Activated B cell treated with CpG ODN at 0.5 μM for 24 hours (primary cell): Measurements from ENCODE around the gene FMO2. TPM values are rescaled to one million over a fixed set of nuclear protein-coding genes. Genes with fewer than 3 reads are reported as not detected.

Experiments
- ATAC-seq: fragments of 200-7000 bp; cut with Tn5 transposase; one replicate; pipeline ENCODE4 v1.10.0; 2021; ENCODE audit warnings: low read depth, mild to moderate bottlenecking, moderate library complexity
- CTCF ChIA-PET: fragments of 350-600 bp; sonication (Branson Sonifier 250); formaldehyde crosslinking; loops from one replicate; lab custom pipeline; 2021; ENCODE audit warnings: antibody characterized with exemption; lab: Charles Lee
- POLR2A ChIA-PET: fragments of 350-600 bp; sonication (Branson Sonifier 250); formaldehyde crosslinking; loops from one replicate; lab custom pipeline; 2021; ENCODE audit warnings: antibody characterized with exemption; lab: Charles Lee
- DNase-seq: peaks from one replicate; pipeline ENCODE4 v3.0.0; 2022
- H3K27ac Mint-ChIP-seq: one replicate; pipeline ENCODE4 v1.8.0; 2020; ENCODE audit warnings: mixed read lengths
- H3K27me3 Mint-ChIP-seq: one replicate; pipeline ENCODE4 v1.8.0; 2021; ENCODE audit warnings: mixed read lengths
- H3K36me3 Mint-ChIP-seq: one replicate; pipeline ENCODE4 v1.8.0; 2021; ENCODE audit warnings: low read depth, mixed read lengths
- H3K4me1 Mint-ChIP-seq: one replicate; pipeline ENCODE4 v1.8.0; 2021; ENCODE audit warnings: mixed read lengths
- H3K4me3 Mint-ChIP-seq: one replicate; pipeline ENCODE4 v1.8.0; 2020; ENCODE audit warnings: mild to moderate bottlenecking, mixed read lengths
- H3K9me3 Mint-ChIP-seq: one replicate; pipeline ENCODE4 v1.8.0; 2020; ENCODE audit warnings: mixed read lengths
- intact Hi-C: fragments of 100-400 bp; cut with micrococcal nuclease; formaldehyde crosslinking; loops from one replicate; pipeline ENCODE4 v1.15.1; 2024
- total RNA-seq: library from RNA; stranded (reverse); gene quantifications from 2 replicates; pipeline ENCODE4 v1.2.3, GENCODE V29; 2022
- TF ChIP-seq, protein P1 (sequence below): fragments of 200-600 bp; IDR thresholded peaks from one replicate; pipeline ENCODE4 v1.8.0; 2022; ENCODE audit warnings: antibody characterized with exemption, mild to moderate bottlenecking

Gene FMO2
- total RNA-seq, 1 donor from 2014 or later = not detected

DNA sequence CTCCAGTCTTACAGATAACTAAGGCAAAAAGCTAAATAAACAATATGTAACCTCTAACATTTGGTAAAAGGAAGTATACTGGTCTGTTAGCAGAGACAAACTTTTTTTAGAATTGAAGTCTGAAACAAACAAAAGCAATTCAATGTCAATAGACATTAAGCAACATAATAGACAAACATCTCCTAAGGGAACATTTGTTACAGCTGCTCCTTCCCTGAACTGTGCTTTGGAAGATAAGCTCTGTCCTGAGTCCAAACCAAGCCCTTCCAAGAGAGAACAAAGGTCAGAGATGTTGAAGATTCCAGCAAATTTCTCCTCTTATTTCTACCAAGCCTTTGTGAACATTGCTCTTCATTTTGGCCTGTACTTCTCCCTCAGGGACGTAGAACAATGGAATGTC is 25.3 kb downstream of the FMO2 start:
- CTCF ChIA-PET = no interaction called here

DNA sequence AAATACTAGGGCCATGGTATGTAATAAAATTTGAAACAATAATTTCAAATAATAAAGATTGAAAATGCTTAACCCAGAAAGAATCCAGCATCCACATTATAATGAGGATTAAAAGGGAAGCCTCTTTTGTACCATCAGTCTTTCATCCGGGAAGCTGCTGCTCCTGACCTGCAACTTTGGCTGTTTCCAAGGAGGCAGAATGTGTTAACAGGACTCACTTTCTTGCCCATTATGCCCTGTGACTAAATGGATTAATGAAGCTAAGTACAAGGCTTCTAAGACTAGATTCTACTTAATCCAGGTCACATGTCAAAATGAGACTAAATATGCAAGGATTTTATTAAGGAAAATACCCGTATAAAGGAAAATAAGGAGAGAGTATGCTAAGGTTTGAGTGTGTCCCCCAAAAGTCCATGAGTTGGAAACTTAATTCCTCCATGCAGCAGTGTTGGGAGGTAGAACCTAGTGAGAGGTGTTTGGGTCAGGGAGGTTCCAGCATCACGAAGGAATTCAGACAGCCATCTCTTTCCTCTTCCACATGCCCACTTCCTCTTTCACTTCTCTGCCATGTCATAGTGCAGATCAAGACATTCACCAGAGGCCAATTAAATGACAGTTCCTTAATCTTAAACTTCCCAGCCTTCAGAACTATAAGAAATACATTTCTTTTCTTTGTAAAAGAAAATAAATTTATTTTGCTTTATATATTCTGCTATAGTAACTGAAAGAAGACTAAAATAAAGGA is 27.7 kb downstream of the FMO2 start:
- TF ChIP-seq, protein P1, sequence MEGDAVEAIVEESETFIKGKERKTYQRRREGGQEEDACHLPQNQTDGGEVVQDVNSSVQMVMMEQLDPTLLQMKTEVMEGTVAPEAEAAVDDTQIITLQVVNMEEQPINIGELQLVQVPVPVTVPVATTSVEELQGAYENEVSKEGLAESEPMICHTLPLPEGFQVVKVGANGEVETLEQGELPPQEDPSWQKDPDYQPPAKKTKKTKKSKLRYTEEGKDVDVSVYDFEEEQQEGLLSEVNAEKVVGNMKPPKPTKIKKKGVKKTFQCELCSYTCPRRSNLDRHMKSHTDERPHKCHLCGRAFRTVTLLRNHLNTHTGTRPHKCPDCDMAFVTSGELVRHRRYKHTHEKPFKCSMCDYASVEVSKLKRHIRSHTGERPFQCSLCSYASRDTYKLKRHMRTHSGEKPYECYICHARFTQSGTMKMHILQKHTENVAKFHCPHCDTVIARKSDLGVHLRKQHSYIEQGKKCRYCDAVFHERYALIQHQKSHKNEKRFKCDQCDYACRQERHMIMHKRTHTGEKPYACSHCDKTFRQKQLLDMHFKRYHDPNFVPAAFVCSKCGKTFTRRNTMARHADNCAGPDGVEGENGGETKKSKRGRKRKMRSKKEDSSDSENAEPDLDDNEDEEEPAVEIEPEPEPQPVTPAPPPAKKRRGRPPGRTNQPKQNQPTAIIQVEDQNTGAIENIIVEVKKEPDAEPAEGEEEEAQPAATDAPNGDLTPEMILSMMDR = no peak
- H3K4me3 Mint-ChIP-seq = no peak overlapping the region
- DNase-seq = no peak
- ChIA-PET POLR2A (no interaction called here), CTCF (no interaction called here)
- H3K4me1 Mint-ChIP-seq = peaks cover 4% of the 10 kb centered on the region
- intact Hi-C loops = no loop called here
- H3K27me3 Mint-ChIP-seq = no peaks in the 10 kb centered on the region
- no peak overlapping the region for H3K27ac Mint-ChIP-seq
- H3K36me3 Mint-ChIP-seq = no peaks in the 10 kb centered on the region
- no peak for ATAC-seq
- H3K9me3 Mint-ChIP-seq = no peaks in the 10 kb centered on the region

More for the DNA sequence above, 25.3 kb downstream of the FMO2 start:
- Mint-ChIP-seq H3K36me3 (no peaks in the 10 kb centered on the region), H3K4me3 (no peak overlapping the region), H3K9me3 (no peaks in the 10 kb centered on the region), H3K27me3 (peaks cover 5% of the 10 kb centered on the region), H3K27ac (no peak overlapping the region), H3K4me1 (peaks cover 4% of the 10 kb centered on the region)
- POLR2A ChIA-PET = no interaction called here
- ATAC-seq (no peak), DNase-seq (no peak)
- intact Hi-C loops = no loop called here
- TF ChIP-seq, protein P1 = no peak

DNA sequence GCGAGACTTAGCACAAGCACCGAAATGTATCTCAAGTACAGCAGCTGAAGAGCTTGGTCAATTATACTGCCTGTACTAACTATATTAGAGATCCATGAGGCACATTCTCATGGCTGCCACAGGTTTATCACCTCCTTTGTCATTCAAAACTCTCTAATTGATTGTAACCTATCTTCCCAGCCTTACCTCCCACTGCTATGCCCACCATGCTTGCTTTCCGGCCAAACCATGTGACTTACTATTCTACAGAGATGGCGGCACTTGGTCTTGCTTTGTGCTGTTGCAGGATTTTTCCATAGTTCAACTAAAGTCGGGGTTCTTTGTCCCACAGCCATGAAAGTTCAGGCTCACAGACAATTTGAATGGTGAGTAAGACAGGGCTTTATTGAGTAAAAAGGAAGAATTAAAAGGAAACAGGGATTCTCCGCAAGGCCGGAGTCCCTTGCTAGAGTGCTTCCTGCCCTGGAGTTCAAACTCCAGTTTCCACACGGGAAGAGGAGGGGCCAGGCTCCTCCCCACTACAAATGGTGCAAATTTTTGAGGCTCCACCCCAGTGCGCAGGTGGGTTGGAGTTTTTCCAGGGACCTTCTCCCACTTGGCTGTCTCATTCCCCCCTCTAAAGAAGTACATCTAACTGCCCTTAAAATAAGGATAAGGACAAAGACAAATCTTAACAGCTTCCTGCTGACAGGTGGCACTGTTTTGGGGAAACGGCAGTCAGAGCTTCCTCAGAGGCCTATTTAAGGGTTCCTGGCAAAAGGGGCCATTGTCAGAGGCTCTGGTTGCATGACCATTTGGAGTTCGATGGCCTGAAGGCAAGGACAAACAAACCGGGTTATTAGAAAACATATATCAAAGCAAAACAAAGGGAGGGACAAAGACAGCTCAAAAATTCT is 28.7 kb downstream of the FMO2 start:
- no peak for ATAC-seq

DNA sequence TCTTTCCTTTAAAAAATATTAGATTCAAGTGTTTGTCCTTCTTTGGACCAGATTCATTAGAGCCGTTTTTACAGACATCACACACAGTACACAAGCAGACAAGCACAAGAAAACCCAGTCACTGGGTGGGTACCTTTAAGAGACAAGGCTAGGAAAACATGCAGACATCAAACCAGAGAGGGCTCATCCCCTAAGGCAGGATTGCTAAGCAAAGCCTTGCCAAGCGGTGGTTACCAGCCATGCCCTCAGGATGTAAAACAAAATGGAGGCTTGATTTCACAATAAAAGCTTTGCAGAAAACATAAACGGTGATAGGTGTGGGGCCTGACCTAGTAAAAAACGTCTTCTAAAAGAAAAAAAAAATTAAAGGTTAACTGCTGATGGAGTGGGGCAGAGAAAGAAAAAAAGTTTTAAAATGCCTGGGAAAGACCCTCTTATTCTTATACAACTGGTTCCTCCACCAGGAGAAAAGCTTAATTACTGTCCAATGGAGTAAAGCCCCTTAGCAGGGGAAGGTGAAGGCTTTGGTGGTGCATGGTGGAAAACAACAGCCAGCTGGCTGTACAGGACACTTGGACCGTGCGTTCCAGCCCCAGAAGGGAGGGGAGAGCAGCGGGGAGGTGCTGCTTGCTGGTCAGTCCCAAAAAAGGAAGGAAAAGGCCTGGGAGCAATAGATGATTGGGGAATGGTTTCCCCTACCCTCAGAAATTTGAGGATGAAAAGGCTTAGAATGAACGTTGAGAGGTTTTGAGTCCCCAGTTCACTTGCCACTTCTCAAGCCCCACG is 32.8 kb downstream of the FMO2 start:
- TF ChIP-seq, protein P1 = no peak
- Mint-ChIP-seq H3K27me3 (peaks cover 4% of the 10 kb centered on the region), H3K27ac (no peak overlapping the region), H3K36me3 (no peaks in the 10 kb centered on the region), H3K4me1 (peaks cover 2% of the 10 kb centered on the region), H3K4me3 (no peak overlapping the region), H3K9me3 (no peaks in the 10 kb centered on the region)
- ATAC-seq (no peak), DNase-seq (no peak)
- intact Hi-C loops = no loop called here
- POLR2A ChIA-PET = no interaction called here
- CTCF ChIA-PET = interaction anchor here (1.2 kb wide), 1 partner anchor 96 kb away, joined by 3 read pairs; the partner anchor contains the start of gene FMO4

More for the DNA sequence above, 28.7 kb downstream of the FMO2 start:
- Mint-ChIP-seq H3K27me3 (peaks cover 2% of the 10 kb centered on the region), H3K27ac (no peak overlapping the region), H3K9me3 (no peaks in the 10 kb centered on the region), H3K36me3 (no peaks in the 10 kb centered on the region), H3K4me1 (peaks cover 4% of the 10 kb centered on the region), H3K4me3 (no peak overlapping the region)
- TF ChIP-seq, protein P1 = no peak
- intact Hi-C loops = no loop called here
- no peak for DNase-seq
- ChIA-PET CTCF (no interaction called here), POLR2A (no interaction called here)
